Activated CD4-positive, CD25-positive, alpha-beta regulatory T cell treated with anti-CD3 and anti-CD28 coated beads, Interleukin-2, amount 50 U/mL, for 16 hours (primary cell): Measurements from ENCODE around the gene EHD4.

Source experiments
- DNase-seq: peaks from one replicate; pipeline ENCODE4 v3.0.0-alpha.2; 2020; ENCODE audit warnings: low read depth, low spot score

Gene EHD4

DNA sequence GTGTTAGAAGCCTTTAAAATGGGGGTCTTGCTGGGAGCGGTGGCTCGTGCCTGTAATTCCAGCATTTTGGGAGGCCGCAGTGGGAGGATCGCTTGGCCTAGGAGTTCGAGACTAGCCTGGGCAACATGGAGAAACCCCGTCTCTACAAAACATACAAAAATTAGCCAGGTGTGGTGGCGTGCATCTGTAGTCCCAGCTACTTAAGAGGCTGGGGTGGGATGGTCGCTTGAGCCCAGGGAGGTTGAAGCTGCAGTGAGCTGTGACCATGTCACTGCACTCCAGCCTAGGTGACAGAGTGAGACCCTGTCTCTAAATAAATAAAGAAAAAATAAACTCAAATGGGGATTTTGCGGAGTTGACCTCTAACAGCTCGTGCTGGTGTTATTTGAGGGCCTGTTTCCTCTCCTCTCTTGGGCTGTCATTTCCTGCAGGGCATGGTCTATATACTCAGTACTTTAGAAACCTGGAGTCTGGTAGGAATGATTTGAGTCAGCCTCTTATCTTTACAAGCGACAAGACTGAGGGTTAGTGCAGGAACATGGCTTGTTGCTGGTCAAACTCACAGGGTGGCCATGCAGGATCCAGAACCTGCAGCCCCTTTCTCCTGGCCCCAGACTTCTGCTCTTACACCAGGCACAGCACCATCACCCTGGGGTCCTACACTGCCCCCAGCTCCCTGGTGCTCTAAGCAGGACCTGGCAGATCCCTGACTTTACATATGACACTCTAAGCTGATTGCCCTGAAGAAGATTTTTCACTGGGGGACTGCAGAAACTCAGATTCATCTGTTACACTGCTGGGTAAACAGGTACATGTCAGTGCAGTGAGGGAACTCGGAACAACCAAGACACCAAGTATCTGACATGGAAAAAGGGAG, 15.1 kb downstream of the EHD4 start:
- no peak for DNase-seq

DNA sequence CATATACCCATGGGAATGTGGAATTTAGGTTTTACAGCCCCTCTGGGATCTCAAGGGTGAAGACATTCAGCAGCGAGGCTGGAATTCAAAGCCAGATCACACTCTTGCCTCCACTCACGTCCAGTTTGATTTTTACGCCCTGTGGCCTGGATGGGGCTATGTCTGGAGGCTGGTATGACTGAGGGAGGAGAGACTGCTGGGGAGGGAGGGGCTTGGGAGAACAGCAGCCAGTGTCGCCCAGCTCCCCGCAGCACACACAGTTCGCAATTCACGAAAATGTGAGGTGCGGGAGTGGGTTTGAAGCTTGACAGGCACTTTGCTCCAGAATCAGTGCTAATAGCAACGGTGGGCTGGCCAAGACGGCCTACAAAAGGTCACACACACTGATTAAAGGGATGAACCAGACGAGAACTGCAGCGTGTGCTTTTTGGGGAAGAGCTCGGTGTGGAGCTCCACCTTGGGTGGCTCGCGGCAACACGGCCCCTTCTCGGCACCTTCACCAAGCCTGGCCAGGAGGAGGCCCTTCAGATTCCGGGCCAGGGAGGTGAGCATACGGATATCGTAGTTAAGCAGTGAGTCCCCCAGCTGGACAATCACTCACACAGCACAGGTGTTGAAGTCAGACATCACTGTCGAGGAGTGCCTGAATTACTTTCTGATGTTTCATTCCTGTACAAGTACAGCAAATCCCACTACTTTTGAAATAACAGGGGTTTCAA, 16.4 kb downstream of the EHD4 start:
- DNase-seq: no peak

DNA sequence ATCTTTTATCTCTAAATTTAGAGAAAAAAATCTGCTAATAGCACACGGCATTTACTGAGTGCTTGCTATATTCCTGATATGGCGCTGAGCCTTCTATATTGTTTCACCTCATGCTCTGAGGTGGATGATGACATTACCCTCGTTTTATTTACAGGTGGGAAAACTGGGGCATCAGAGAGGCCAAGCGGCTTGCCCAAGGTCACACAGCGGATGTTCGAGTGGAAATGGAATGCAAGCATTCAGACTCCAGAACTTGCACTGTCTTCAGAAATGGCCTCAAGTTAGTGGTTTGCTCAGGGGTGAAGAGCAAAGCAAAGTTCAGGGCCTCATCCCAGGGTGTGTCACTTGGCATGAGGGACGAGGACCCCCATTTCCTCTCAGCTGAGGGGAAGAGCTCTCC, 17.3 kb downstream of the EHD4 start:
- no peak for DNase-seq

DNA sequence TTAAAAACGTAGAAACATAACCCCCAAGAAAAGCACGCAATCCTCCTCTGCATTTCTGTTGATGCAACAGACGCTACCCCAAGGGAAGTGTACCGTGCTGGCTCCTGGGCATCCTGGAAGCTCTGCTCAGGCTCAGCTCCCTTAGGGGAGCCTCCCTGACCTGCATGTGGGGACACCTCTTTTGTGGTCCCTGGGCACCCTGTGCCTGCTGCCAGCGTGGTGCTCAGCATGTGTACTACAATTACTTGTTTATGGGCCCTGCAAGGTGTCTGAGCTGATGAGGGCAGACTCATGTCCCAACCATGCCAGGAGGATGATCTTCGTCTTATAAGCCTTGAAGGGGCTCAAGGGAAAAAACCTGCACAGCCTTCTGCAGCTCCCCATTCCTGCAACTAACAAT, 18.3 kb downstream of the EHD4 start:
- no peak for DNase-seq

DNA sequence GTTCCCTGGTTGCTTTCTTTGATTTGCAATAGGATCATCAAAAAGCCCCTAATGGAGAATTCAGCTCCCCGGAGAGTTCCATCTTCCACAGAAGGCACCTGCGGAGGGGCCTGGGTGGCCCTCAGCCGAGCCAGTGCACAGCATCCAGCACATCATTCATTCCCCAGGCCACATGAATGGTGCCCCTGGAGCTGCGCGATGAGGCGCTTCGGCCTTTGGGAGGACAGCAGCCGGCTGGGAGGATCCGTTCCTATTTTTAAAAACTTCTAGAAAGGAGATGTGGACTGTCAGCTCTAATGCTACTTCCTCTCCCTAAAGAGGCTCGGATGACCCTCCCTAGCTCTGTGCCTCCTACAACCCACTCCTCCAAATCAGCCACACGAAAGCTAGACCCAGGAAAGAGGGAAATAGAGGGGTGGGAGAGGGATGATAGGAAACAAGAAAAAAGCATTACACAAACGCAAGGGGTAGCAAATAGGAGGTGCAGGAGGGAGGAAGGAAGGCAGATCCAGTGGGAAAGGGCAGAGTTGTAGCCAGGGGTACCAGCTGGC, 20.3 kb downstream of the EHD4 start:
- DNase-seq: no peak

DNA sequence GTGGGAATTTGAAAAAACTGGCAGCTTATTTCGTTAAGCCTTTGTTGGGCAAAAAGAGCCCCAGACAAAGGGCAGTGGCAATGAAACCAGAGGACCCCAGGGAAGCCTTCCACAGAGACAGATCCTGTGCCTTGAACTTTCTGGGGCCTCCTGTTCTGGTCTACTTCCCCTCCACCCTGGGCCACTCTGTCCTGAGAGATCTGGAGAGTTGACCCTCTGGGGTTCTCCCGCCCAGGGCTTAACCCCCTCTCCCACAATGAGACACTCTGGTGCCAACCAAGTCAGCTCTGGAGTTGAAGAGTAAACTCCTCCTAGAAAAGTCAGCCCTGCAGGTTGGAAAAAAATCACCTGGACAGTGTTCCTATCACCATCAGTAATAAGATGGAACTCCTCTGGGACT, 20.8 kb downstream of the EHD4 start:
- no peak for DNase-seq

DNA sequence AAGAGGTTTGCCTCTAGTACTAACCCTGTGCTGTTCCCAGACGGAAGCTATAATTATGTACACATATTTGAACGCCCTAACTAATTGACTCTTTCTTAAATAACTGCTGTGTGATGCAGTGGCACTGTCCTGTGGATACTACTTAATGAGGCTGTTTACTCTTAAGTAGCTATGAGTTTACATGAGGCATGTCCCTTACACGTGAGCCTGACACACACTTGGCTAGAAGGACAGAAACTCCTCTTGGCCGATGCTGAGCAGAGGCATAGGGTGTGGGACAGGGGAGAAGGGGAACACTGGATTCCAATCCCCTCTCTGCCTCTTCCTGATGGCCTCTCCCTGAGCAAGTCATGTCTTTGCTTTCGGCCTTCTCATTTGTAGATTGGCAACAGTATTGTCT, 21.9 kb downstream of the EHD4 start:
- DNase-seq: no peak

DNA sequence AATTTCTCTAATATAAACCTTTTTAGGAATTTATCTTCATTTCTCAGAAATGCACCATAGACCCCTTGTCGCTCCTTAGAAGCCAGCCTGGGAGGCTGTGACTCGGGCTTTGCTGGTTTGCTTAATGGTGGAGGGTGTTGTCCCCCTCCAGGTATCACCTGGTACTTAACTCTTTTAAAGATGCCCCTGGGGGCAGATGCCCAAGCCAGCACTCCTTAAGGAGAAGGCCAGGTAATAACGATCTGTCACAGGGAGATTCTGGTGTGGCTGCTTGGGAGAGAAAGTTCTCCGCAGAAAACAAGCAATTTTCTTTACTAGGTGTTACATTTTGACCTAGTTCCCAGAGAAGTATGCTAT, 22.3 kb downstream of the EHD4 start:
- no peak for DNase-seq

DNA sequence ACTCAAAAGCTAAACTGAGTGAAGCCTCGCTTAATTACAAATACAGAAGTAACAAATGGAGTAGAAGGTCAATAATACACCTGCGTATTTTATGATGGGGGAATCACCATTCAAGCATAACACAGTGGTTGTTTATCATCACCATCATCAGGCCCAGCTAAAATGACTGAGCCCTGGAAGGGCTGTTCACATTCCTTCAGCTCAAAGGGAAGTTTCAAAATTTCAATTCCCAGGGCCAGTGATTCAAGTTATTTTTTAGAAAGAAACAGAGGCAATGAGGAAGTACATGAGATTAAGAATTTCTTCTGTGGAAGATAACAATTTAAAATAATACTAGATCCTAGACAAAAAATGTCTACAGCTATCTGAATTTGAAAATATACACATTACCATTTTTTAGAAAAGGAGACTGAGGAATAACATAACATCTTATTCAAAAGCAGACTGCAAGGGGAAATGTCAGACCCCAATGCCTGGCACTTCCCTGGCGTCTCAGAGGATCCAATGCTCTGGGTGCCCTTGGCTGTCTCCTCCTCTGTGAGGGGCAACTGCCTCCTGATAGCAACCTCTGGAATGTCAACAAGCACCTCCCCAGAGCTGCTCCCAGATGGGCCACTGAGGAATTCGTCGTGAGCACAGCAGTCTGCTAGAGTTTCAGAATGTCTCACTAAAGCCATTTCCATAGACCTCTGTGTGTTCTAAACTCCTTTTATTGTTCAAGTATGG, 22.8 kb downstream of the EHD4 start:
- no peak for DNase-seq

DNA sequence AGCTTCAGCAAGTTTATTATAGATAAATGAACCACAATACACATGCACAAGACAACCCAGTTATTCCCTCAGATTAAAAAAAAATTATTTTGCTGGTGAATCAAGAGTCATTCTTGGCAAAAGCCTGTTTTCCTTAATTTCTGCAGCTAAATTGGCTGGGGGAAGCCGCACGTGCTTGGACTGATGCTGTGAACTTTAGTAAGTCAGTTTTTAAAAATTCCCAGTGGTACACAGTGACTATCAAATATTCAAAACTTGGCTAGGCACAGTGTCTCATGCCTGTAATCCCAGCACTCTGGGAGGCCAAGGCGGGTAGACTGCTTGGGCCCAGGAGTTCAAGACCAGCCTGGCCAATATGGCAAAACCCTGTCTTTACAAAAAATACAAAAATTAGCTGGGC, 23.9 kb downstream of the EHD4 start:
- DNase-seq: no peak

DNA sequence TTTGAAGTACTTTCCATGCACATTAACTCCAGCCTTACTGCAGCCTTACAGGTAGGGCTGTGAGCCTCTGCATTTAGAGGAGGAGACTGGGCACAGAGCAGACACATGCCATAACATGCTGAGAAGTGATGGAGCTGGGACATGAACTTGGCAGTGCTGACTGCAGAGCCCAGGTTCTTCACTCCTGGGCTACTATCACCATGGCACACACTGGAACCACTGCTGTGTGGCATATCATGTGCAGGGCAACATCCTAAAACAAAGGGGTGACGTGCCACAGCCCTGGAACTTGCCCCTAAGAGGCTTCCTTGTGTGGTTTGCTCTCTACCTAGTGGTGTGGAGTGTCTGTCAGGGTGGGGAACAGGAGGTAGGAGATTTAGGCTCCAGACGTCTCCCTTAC, 25.4 kb downstream of the EHD4 start:
- no peak for DNase-seq

DNA sequence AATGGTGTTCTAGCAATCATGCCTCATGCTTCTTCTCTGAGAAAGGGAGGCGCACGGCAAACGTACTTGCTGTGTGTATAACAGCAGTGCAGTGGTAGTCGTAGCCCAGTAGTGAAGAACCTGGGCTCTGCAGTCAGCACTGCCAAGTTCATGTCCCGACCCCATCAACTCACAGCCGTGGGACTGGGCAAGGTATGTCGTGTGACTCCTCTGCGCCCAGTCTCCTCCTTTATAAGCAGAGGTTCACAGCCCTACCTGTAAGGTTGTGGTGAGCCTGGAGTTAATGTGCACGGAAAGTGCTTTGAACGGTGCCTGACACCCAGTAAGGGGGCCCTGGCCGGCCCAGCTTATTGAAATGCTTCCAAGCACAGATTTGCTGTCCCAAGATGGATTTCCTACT, 26.6 kb downstream of the EHD4 start:
- DNase-seq: no peak

DNA sequence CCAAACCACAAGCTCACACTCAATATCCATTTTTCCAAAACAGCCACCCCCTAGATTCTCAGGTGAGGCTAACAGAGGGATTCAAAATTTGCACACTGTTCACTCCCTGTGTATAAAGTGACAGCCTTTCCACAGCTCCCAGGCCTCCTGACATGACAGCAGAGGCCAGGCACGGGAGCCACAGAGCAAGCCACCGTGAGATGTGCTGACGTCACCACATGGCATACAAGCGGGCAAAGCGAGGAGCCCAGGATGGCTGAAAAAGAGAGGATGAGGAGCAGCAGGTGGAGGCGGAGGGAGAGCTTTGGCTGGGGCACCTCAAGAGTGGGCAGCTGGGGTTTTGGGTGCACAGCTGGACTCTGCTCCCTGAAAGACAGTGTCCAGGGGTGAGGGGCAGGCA, 27.1 kb downstream of the EHD4 start:
- no peak for DNase-seq

DNA sequence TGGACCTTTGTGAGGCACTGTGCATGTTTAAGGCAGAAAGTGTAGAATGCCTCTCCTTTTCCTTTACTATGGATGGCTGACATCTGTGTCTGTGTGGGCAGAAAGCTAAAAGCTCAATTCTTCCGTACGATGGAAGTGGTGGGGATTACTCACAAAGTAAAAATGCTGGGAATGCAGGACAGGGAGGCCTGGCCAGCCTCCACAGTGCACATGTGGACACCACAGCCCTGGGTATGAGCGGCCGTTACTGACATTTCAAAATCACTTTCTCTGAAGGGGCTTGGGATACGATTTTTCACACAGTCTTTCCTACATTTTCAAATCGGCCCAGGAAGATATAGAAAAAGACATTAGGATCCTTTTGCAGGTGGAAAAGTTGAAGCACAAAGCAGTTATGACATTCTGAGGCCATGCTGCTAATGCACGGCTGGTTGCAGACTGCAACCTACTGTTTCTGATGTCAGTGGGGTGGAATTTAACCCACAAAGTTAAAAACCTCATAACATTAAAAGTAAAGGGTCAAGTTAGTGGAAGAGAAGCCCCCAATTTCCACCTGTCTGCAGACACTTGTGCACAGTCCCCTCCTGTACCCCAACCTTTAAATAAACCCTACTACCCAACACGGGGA, 27.9 kb downstream of the EHD4 start:
- DNase-seq: no peak

DNA sequence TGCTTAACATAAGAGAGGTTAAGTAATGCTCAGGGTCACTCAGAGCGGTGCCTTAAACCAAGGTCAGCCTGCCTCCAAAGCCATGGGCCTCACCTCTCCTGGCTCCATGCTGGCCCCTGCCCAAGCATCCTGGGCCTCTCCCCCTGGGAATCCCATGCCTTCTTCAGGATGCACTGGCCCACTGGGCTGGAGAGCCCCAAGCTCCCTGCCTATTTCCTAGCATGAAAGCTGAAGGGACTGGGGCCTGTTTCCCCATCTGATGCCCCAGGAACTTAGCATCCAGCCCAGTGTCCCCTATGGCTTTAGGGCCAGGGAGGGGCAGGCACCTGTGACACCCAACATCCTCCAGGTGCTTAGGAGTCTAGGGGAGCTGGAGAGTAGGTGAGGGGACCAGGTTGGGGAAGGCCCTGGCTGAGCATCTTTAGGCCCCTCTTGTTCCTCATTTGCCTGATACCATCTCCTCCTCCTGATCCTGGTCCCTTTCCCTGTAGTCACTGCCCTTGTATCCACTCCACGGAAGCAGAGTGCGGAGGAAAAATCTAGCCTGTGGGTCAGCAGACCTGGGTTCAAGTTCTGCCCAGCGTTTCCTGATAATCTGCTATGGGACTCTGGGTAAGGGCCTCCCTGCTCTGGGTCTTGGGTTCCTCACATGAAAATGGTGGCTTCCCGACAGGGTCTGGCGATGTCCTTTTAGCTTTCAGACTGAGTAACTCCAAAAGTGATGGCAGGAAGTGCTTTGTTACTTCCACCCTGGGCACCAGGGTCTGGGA, 28.6 kb downstream of the EHD4 start:
- DNase-seq: no peak

DNA sequence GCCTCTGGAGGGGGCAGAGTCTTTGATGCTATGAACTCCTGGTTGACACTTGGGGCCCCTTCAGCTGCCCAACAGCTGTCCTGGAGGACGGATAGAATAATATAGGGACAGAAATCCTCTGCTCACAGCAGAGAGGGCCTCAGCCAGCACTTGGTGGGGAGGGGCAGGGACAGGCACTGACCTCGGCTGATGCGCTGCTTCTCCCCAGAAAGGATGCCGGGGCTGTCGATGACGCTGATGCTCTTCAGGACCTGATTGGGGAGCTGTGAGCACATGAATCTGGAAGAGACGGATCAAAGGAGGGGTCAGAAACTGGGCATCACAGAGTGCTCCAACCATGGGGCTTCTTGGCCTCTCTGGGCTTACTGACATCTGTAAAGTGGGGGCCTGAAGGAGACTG, 29.5 kb downstream of the EHD4 start:
- DNase-seq: no peak

DNA sequence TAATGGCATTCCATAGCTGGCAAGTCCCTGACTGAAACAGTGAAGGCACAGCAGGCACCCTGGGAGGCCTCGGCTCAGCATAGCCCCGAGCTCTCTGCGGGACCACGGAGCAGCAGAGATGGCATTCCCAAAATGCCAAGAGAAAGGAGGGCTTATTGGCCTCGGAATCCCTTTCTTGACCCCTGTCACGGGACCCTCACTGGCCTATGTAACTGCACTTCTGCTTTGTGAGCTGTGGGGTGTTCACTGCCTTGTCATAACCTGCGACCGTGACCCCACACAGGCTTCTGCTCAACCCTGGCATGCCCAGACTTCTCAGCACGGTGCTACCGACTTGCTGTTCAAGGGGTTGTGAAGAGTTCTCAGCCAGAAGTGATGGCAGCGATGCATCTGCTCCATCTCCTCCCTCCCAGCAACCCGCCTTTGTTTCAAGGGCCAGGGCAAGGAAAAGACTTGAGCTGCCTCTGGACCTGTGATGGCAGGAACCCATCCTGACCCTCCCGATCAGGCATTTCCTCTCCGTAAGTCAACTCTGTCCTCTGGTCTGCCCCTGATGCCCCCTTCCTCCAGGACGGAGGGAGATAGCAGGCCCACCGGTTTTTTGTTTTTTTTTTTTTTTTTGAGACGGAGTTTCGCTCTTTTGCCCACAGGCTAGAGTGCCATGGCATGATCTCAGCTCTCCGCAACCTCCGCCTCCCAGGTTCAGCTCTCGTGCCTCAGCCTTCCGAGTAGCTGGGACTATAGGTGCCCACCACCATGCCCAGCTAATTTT, 30.5 kb downstream of the EHD4 start:
- DNase-seq: no peak

DNA sequence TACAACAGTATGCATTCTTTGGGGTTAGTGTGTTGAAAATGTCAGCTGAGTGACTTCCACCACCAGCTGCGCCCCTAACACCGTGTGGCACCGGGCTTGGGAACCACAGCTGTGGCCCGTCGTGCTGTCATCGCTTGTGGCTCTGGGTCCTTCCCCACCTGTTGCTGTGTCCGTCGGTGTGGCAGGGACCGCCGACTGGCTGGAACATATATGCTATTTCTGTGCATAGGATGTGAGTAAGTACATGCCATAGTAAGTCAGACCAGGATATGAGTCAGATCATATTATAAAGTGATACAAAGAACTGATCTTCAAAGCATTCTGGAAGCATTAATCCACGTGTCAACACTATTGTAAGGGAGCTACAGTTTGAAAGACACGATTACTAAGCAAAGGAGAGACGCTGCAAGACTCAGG, 31.9 kb downstream of the EHD4 start:
- DNase-seq: peak; percentile 24

DNA sequence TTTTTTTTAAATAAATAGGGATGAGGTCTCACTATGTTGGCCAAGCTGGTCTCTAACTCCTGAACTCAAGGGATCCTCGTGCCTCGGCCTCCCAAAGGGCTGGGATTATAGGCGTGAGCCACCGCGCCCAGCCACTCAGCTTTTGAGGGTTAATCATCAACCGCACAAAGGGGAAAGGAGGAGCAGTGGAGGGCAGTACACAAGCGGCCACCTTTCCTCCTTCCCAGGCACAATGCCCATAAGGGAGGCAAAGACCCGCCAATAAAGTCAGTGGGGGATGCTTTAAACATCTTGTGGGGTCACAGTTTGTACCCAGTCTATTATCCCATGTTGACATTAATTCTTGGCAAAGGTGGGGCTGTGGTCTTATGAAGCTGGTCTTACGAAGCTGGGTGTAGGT, 32.4 kb downstream of the EHD4 start:
- DNase-seq: no peak

DNA sequence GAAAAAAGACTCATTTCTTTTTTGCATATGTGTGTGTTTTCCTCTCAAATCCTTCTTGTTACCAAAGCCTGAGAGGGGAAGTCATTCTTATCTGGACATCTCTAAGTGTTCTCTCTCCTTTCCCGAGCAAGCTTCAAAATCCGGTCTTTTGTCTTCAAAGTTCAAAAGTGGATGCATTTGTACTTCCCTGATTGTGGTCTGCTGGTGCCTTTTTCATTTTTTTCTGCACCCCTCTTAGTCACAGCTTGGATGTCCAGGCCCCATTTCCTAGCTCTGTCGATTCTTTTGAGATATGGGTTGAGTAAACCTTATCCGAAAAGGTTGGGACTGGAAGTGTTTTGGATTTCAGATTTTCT, 34.8 kb downstream of the EHD4 start:
- no peak for DNase-seq
